Thoracic aorta (tissue), 2 donors: ENCODE results near the gene C1orf232. TPM values are rescaled to one million over a fixed set of nuclear protein-coding genes. Genes with fewer than 3 reads are reported as not detected.

ENCODE experiments used
- ATAC-seq: fragments of 150-250 bp; one replicate; pipeline ENCODE4 v1.8.0; 2017; ENCODE audit warnings: low read depth; ENCODE audit not compliant: insufficient number of reproducible peaks, low FRiP score
- DNase-seq: peaks from one replicate; pipeline ENCODE4 v3.0.0-alpha.2; 2020; ENCODE audit warnings: low spot score
- H3K27ac ChIP-seq, 2 donors: fragments of 200-600 bp; sonication (generic); 1 replicate in 1 of 2; 2 replicates in 1 of 2; pipeline ENCODE4 v1.5.1; 2016; ENCODE audit warnings: mild to moderate bottlenecking in 2 of 2, moderate library complexity in 2 of 2
- H3K27me3 ChIP-seq: fragments of 200-600 bp; sonication (generic); replicated peaks from 2 replicates; pipeline ENCODE4 v1.6.0; 2016; ENCODE audit warnings: mild to moderate bottlenecking; ENCODE audit not compliant: insufficient read depth
- H3K36me3 ChIP-seq: fragments of 200-600 bp; sonication (generic); one replicate; pipeline ENCODE4 v1.5.1; 2016
- H3K4me1 ChIP-seq, 2 donors: fragments of 200-600 bp; sonication (generic); 1 replicate in 1 of 2; 2 replicates in 1 of 2; pipeline versions ENCODE4 v1.5.1 to v1.6.0; 2016; ENCODE audit warnings: low read depth in 2 of 2, mild to moderate bottlenecking in 1 of 2; ENCODE audit not compliant: control insufficient read depth in 1 of 2
- H3K4me3 ChIP-seq: fragments of 200-600 bp; sonication (generic); 2 replicates; pipeline ENCODE4 v1.5.1; 2016; ENCODE audit warnings: mild to moderate bottlenecking
- H3K9me3 ChIP-seq: fragments of 200-600 bp; sonication (generic); 2 replicates; pipeline ENCODE4 v1.5.1; 2016
- total RNA-seq, 2 donors: library from RNA; depleted of rRNA; stranded (reverse); fragments of >200 nt; gene quantifications; one replicate each; pipeline versions ENCODE4 v1.1.0 to v1.2.3, GENCODE V29; 2016
- TF ChIP-seq, protein P1 (sequence below): fragments of 200-600 bp; sonication (generic); IDR thresholded peaks from one replicate; pipeline ENCODE4 v1.5.1; 2019; ENCODE audit warnings: antibody characterized with exemption

Gene C1orf232
- total RNA-seq, 2 donors from 2014 or later, result not detected

DNA sequence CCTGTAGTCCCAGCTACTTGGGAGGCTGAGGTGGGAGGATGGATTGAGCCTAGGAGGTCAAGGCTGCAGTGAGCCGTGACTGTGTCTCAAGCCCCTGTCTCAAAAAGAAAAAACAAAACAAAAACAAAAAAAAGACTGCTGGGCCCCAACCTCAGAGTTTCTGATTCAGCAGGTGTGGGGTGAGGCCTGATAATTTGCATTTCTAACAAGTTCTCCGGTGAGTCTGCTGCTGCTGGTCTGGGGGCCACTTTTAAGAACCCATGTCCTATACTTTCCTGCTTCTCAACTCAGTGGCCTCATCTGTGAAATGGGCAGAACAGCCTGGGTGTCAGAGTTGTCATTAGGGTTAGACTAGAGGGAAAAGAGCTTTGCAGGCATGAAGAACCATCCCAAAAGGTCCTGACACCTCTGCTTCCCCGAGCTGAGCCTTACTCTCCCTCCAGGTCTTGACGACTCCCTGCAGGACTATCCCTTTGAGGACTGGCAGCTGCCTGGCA is 11.3 kb upstream of the C1orf232 start:
- Histone ChIP-seq H3K9me3 (no peaks in the 10 kb centered on the region), H3K4me3 (no peak overlapping the region), H3K36me3 (no peaks in the 10 kb centered on the region), H3K27ac (no peak overlapping the region), H3K27me3 (no peaks in the 10 kb centered on the region), H3K4me1 (no peaks in the 10 kb centered on the region)
- TF ChIP-seq, protein P1, sequence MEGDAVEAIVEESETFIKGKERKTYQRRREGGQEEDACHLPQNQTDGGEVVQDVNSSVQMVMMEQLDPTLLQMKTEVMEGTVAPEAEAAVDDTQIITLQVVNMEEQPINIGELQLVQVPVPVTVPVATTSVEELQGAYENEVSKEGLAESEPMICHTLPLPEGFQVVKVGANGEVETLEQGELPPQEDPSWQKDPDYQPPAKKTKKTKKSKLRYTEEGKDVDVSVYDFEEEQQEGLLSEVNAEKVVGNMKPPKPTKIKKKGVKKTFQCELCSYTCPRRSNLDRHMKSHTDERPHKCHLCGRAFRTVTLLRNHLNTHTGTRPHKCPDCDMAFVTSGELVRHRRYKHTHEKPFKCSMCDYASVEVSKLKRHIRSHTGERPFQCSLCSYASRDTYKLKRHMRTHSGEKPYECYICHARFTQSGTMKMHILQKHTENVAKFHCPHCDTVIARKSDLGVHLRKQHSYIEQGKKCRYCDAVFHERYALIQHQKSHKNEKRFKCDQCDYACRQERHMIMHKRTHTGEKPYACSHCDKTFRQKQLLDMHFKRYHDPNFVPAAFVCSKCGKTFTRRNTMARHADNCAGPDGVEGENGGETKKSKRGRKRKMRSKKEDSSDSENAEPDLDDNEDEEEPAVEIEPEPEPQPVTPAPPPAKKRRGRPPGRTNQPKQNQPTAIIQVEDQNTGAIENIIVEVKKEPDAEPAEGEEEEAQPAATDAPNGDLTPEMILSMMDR, result no peak
- ATAC-seq (no peak), DNase-seq (no peak)

DNA sequence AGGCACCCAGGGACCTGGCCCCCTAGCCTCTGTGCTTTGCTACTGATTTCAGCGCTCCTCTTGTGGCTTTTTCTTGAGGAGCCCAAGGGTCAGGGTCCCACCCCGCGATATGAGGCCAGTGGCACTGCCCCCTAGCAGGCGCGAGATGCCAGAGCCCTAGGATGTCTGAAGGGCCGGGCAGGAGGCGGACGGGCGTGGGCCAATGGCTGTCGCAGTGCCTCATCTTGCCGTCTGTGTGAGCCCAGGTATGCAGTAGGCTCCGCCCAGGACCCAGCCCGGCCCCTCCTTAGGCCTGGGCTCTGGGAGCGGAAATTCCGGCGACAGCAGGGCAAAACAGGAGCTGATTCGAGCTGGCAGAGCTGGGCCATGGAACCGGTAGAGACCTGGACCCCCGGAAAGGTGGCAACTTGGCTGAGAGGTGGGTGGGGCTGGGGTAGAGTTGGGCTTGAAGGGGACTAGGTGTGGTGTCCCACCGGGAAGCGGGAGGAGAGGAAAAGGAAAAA is 8.5 kb upstream of the C1orf232 start, which contains the start of gene CNKSR1:
Gene CNKSR1 (plus strand): TSS at position 310 of the 503 bp plus-strand sequence. CDS start 57 bp downstream, at position 367.
- DNase-seq, result no peak
- TF ChIP-seq, protein P1, result no peak
- no peaks in the 10 kb centered on the region for H3K36me3 ChIP-seq
- H3K4me3 ChIP-seq, result no peak within 1 kb of the TSS
- no peaks in the 10 kb centered on the region for H3K27me3 ChIP-seq
- no peak within 1 kb of the TSS for H3K27ac ChIP-seq
- H3K4me1 ChIP-seq, result no peaks in the 10 kb centered on the region
- no peak for ATAC-seq
- H3K9me3 ChIP-seq, result no peaks in the 10 kb centered on the region

DNA sequence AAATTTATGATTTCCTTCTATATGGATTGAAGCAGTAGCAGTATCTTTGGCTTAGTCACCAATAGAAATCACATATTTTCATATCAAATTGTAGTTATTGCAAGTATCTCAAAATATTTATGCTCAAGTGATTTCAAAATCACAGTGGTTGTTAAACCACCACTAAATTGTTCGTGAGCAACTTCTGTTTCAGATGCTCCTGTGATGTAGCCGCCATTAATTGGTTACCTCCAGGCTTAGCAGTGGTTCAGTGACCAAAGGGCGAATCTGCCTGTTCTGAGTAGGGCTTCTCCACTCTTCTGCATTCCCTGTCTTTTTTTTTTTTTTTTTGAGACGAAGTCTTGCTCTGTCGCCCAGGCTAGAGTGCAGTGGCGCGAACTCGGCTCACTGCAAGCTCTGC is 6.6 kb upstream of the C1orf232 start:
- DNase-seq, result no peak
- H3K27me3 ChIP-seq, result no peaks in the 10 kb centered on the region
- H3K4me3 ChIP-seq, result no peak overlapping the region
- H3K36me3 ChIP-seq, result no peaks in the 10 kb centered on the region
- ATAC-seq, result no peak
- TF ChIP-seq, protein P1, result no peak
- no peaks in the 10 kb centered on the region for H3K9me3 ChIP-seq
- no peak overlapping the region for H3K27ac ChIP-seq
- H3K4me1 ChIP-seq, result peaks cover 5 to 11% of the 10 kb centered on the region in 2 donors

DNA sequence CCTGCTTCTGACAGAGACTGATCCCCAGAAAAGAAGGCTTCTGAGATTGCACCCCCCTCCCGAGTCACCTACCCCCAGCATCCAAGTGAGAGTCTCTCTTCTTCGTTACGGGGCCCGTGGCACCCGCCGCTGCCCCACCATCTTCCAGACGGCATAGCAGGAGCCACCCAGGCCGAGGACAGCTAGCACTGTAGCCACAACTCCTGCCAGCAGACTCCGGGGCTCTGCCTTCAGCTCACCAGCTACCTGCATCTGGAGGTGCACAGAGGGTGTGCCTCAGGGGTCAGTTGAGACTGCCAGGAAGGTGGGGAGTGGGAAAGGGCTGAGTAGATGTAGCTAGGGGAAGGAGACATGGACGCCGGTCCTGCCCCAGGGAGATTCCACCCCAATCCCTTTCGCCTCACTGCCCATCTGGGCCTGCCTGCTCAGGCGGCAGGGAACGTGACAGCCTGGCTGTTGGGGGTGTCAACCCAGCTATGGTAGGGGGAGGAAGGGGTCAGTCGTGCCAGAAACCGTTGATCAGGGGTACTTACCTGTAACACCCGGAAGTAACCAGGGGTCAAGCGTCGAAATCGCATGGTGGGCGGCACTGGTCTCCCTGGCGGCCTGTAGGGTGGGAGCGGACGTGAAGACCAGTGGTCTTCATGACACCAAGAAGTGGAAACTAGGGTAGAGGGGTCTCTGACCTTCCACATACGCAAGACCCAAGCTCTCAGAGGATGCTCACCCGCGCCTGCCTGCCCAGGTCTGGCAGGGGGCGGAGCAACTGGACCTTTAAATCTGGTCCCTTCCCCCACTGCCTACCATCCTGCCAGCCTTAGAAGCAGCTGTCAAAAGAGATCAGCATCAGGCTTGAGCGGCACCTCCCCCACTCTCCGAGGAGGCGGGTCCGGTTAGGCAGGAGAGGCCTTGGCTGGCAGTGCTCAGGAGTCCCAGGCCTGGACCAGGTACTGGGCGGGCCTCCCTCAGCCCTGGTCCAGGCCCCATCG is 2.6 kb upstream of the C1orf232 start, which contains the start of gene ZNF593OS:
Gene ZNF593OS (minus strand): TSS at position 749 of the 989 bp plus-strand sequence. CDS start 171 bp downstream, at position 578.
- DNase-seq (no peak), ATAC-seq (no peak)
- TF ChIP-seq, protein P1, result no peak
- Histone ChIP-seq H3K4me1 (peaks cover 5 to 13% of the 10 kb centered on the region in 2 donors), H3K4me3 (peak within 1 kb of the TSS; percentile 86), H3K27me3 (no peaks in the 10 kb centered on the region), H3K9me3 (no peaks in the 10 kb centered on the region), H3K36me3 (no peaks in the 10 kb centered on the region), H3K27ac (no peak within 1 kb of the TSS)

DNA sequence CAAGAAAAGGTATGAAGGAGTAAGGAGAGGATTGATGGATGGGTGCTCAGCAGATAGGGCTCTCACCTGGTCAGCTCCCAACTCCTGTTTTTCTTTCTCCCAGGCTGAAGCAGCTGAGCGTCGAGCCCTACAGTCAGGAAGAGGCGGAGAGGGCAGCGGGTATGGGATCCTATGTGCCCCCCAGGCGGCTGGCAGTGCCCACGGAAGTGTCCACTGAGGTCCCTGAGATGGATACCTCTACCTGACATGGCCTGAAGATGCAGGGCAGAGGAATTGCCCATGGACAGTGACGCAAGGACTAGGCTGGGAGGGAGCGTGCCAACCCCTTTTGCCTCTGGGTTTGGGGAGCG is 1.7 kb upstream of the C1orf232 start:
- H3K4me1 ChIP-seq, result peaks cover 5 to 13% of the 10 kb centered on the region in 2 donors
- peak overlapping the region; percentile 86 for H3K4me3 ChIP-seq
- H3K27ac ChIP-seq, result no peak overlapping the region
- H3K9me3 ChIP-seq, result no peaks in the 10 kb centered on the region
- ATAC-seq, result no peak
- DNase-seq, result no peak
- H3K27me3 ChIP-seq, result no peaks in the 10 kb centered on the region
- TF ChIP-seq, protein P1, result no peak
- H3K36me3 ChIP-seq, result no peaks in the 10 kb centered on the region
